H9 (cell line): ENCODE data around the gene UPP1. TPM values are rescaled to one million over a fixed set of nuclear protein-coding genes. Genes with fewer than 3 reads are reported as not detected.
A peak's percentile ranks its signal among the peaks of the same experiment; 100 is the strongest.

Experiments
- DNase-seq: peaks from one replicate; pipeline ENCODE4 v3.0.0-alpha.2; 2017
- H2AFZ ChIP-seq: one replicate; pipeline ENCODE4 v1.6.1; 2013; ENCODE audit warnings: mild to moderate bottlenecking, low read length, control low read depth, moderate library complexity
- H2AK5ac ChIP-seq: 2 replicates; pipeline ENCODE4 v1.6.1; 2013; ENCODE audit warnings: low read length, control low read depth, mixed read lengths; ENCODE audit not compliant: insufficient read length
- H2BK120ac ChIP-seq: one replicate; pipeline ENCODE4 v1.6.1; 2013; ENCODE audit warnings: low read depth, mild to moderate bottlenecking, low read length, control low read depth, inconsistent platforms; ENCODE audit not compliant: poor library complexity, severe bottlenecking
- H2BK12ac ChIP-seq: 2 replicates; pipeline ENCODE4 v1.6.1; 2013; ENCODE audit warnings: low read length, control low read depth, mixed read lengths, low read depth; ENCODE audit not compliant: insufficient read length
- H2BK15ac ChIP-seq: 2 replicates; pipeline ENCODE4 v1.6.1; 2013; ENCODE audit warnings: low read depth, low read length, control low read depth
- H2BK20ac ChIP-seq: one replicate; pipeline ENCODE4 v1.6.1; 2013; ENCODE audit warnings: low read depth, mild to moderate bottlenecking, low read length, control low read depth, inconsistent platforms; ENCODE audit not compliant: poor library complexity, severe bottlenecking
- H2BK5ac ChIP-seq: 2 replicates; pipeline ENCODE4 v1.6.1; 2013; ENCODE audit warnings: low read length, control low read depth, mixed read lengths; ENCODE audit not compliant: insufficient read length
- H3K14ac ChIP-seq: 2 replicates; pipeline ENCODE4 v1.6.1; 2013; ENCODE audit warnings: low read length, control low read depth; ENCODE audit not compliant: insufficient read depth
- H3K18ac ChIP-seq: 2 replicates; pipeline ENCODE4 v1.6.1; 2013; ENCODE audit warnings: low read depth, mild to moderate bottlenecking, mixed read lengths, low read length, control low read depth; ENCODE audit not compliant: insufficient read length
- H3K23ac ChIP-seq: 2 replicates; pipeline ENCODE4 v1.6.1; 2013; ENCODE audit warnings: low read length, control low read depth, mixed read lengths, low read depth; ENCODE audit not compliant: insufficient read length
- H3K23me2 ChIP-seq: 2 replicates; pipeline ENCODE4 v1.6.1; 2013; ENCODE audit warnings: low read depth, mild to moderate bottlenecking, mixed read lengths, low read length, control low read depth; ENCODE audit not compliant: insufficient read length, poor library complexity, severe bottlenecking
- H3K27ac ChIP-seq: 2 replicates; pipeline ENCODE4 v1.5.1; 2013; ENCODE audit warnings: low read length, control low read depth, mixed read lengths, low read depth; ENCODE audit not compliant: insufficient read length
- H3K27me3 ChIP-seq: 2 replicates; pipeline ENCODE4 v1.6.1; 2013; ENCODE audit warnings: low read length, control low read depth, inconsistent platforms; ENCODE audit not compliant: insufficient read depth
- H3K4ac ChIP-seq: 2 replicates; pipeline ENCODE4 v1.6.1; 2013; ENCODE audit warnings: low read depth, mild to moderate bottlenecking, control low read depth, inconsistent platforms, low read length, moderate library complexity
- H3K4me1 ChIP-seq: 2 replicates; pipeline ENCODE4 v1.6.1; 2013; ENCODE audit warnings: low read length, control low read depth, inconsistent platforms; ENCODE audit not compliant: insufficient read depth
- H3K4me2 ChIP-seq: 2 replicates; pipeline ENCODE4 v1.6.1; 2013; ENCODE audit warnings: low read length, control low read depth, mixed read lengths; ENCODE audit not compliant: insufficient read length, insufficient read depth
- H3K56ac ChIP-seq: 2 replicates; pipeline ENCODE4 v1.6.1; 2013; ENCODE audit warnings: low read depth, mild to moderate bottlenecking, mixed read lengths, low read length, control low read depth; ENCODE audit not compliant: insufficient read length
- H3K79me1 ChIP-seq: 2 replicates; pipeline ENCODE4 v1.6.1; 2013; ENCODE audit warnings: low read depth, mild to moderate bottlenecking, moderate library complexity, low read length, control low read depth, inconsistent platforms; ENCODE audit not compliant: insufficient read depth, poor library complexity, severe bottlenecking
- H3K79me2 ChIP-seq: 2 replicates; pipeline ENCODE4 v1.6.1; 2013; ENCODE audit warnings: low read length, control low read depth, inconsistent platforms; ENCODE audit not compliant: insufficient read depth
- H3K9ac ChIP-seq: 2 replicates; pipeline ENCODE4 v1.6.1; 2013; ENCODE audit warnings: low read length, control low read depth, mixed read lengths; ENCODE audit not compliant: insufficient read length; ENCODE audit errors: extremely low read depth
- H3K9me3 ChIP-seq: one replicate; pipeline ENCODE4 v1.6.1; 2013; ENCODE audit warnings: low read depth, low read length, inconsistent platforms; ENCODE audit not compliant: control insufficient read depth
- H3T11ph ChIP-seq: one replicate; pipeline ENCODE4 v1.6.1; 2013; ENCODE audit warnings: mild to moderate bottlenecking, low read length, control low read depth, inconsistent platforms
- H4K20me1 ChIP-seq: one replicate; pipeline ENCODE4 v1.6.1; 2013; ENCODE audit not compliant: control insufficient read depth, insufficient read length, insufficient read depth
- H4K5ac ChIP-seq: 2 replicates; pipeline ENCODE4 v1.6.1; 2013; ENCODE audit warnings: low read depth, mild to moderate bottlenecking, mixed read lengths, low read length, control low read depth; ENCODE audit not compliant: insufficient read length
- H4K8ac ChIP-seq: replicated peaks from 2 replicates; pipeline ENCODE4 v1.6.1; 2013; ENCODE audit warnings: low read length, control low read depth, mixed read lengths, low read depth; ENCODE audit not compliant: insufficient read length
- H4K91ac ChIP-seq: 2 replicates; pipeline ENCODE4 v1.6.1; 2013; ENCODE audit warnings: low read depth, mild to moderate bottlenecking, moderate library complexity, mixed read lengths, low read length, control low read depth; ENCODE audit not compliant: insufficient read length
- H3K27ac Mint-ChIP-seq, 3 experiments: 2 replicates in 2 of 3; 3 replicates in 1 of 3; pipeline ENCODE4 v1.8.0; 2020 to 2021; ENCODE audit warnings: mixed read lengths in 3 of 3, mild to moderate bottlenecking in 1 of 3, moderate library complexity in 1 of 3
- H3K27me3 Mint-ChIP-seq: 2 replicates; pipeline ENCODE4 v1.8.0; 2021; ENCODE audit warnings: low read depth, mild to moderate bottlenecking, moderate library complexity, mixed read lengths
- H3K36me3 Mint-ChIP-seq, 3 experiments: 2 replicates in 2 of 3; 3 replicates in 1 of 3; pipeline ENCODE4 v1.8.0; 2020 to 2021; ENCODE audit warnings: low read depth in 3 of 3, mixed read lengths in 3 of 3; ENCODE audit not compliant: insufficient read depth in 1 of 3
- H3K4me1 Mint-ChIP-seq, 2 experiments: 2 replicates each; pipeline ENCODE4 v1.8.0; 2020; ENCODE audit warnings: mixed read lengths in 2 of 2
- H3K4me3 Mint-ChIP-seq, 2 experiments: 2 replicates in 1 of 2; 3 replicates in 1 of 2; pipeline ENCODE4 v1.8.0; 2020 to 2021; ENCODE audit warnings: mild to moderate bottlenecking in 2 of 2, mixed read lengths in 2 of 2, moderate library complexity in 1 of 2
- H3K9me3 Mint-ChIP-seq, 2 experiments: 2 replicates in 1 of 2; 3 replicates in 1 of 2; pipeline ENCODE4 v1.8.0; 2020; ENCODE audit warnings: mild to moderate bottlenecking in 2 of 2, mixed read lengths in 2 of 2, moderate library complexity in 1 of 2
- WGBS: extraction: QIAGEN DNeasy Blood & Tissue Kit; methylation state at CpG from one replicate; pipeline ENCODE4 v1.1.7; 2013; ENCODE audit warnings: missing lambda C conversion rate, low lambda C conversion rate, mixed read lengths; ENCODE audit not compliant: insufficient read length; ENCODE audit errors: extremely low coverage; 5-methylcytosine and 5-hydroxymethylcytosine counted together
- total RNA-seq: library from RNA; stranded (reverse); gene quantifications from 2 replicates; pipeline ENCODE4 v1.2.1, GENCODE V29; 2021
- TF ChIP-seq, protein P1 (sequence below): fragments of 200-600 bp; sonication (generic); conservative IDR thresholded peaks from 3 replicates; pipeline ENCODE4 v1.8.0; 2021; ENCODE audit warnings: antibody characterized with exemption, mild to moderate bottlenecking

UPP1 gene
- total RNA-seq, 1 experiment from 2014 or later: 34.2 TPM

DNA sequence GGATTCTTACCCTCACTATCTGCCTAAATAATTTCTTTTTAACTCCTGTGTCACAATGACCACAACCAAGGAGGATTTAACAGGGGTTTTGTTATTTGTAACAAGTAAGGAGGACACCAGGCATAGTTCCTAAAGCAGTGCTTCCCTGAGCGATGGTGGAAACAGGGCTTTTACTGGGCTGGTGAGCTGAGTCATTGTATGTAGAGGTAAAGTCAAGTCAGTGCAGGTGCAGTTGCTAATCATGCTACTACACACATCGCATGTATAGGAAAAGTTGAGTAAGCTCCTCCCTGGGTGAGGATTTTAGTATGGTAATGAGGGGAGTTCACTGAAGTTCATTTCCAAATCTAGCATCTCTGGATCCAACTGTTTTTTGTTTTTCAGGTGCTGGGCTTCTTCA is 59.2 kb downstream of the UPP1 start:
- Mint-ChIP-seq H3K27me3 (no peaks in the 10 kb centered on the region), H3K27ac (0 out of 7 replicates have a peak overlapping the region, but pooled peaks of 1 of the 3 experiments have one; percentile 17), H3K9me3 (peaks cover 5 to 14% of the 10 kb centered on the region in 2 experiments), H3K36me3 (peaks cover 0 to 11% (median 10%) of the 10 kb centered on the region in 3 experiments; a peak in 5 of 7 replicates), H3K4me3 (no peak overlapping the region), H3K4me1 (peaks cover 27 to 49% of the 10 kb centered on the region in 2 experiments)
- TF ChIP-seq, protein P1, sequence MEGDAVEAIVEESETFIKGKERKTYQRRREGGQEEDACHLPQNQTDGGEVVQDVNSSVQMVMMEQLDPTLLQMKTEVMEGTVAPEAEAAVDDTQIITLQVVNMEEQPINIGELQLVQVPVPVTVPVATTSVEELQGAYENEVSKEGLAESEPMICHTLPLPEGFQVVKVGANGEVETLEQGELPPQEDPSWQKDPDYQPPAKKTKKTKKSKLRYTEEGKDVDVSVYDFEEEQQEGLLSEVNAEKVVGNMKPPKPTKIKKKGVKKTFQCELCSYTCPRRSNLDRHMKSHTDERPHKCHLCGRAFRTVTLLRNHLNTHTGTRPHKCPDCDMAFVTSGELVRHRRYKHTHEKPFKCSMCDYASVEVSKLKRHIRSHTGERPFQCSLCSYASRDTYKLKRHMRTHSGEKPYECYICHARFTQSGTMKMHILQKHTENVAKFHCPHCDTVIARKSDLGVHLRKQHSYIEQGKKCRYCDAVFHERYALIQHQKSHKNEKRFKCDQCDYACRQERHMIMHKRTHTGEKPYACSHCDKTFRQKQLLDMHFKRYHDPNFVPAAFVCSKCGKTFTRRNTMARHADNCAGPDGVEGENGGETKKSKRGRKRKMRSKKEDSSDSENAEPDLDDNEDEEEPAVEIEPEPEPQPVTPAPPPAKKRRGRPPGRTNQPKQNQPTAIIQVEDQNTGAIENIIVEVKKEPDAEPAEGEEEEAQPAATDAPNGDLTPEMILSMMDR: no peak
- Histone ChIP-seq H2BK5ac (no peak overlapping the region), H4K20me1 (no peaks in the 10 kb centered on the region), H3T11ph (no peak overlapping the region), H2BK120ac (no peak overlapping the region), H3K4me2 (no peak overlapping the region), H3K27me3 (no peaks in the 10 kb centered on the region), H3K27ac (no peak overlapping the region), H3K23me2 (no peaks in the 10 kb centered on the region), H3K56ac (no peak overlapping the region), H3K9me3 (no peaks in the 10 kb centered on the region), H2AK5ac (no peak overlapping the region), H4K5ac (no peak overlapping the region), H2BK20ac (no peak overlapping the region), H2BK12ac (no peak overlapping the region), H4K8ac (no peak overlapping the region), H3K4ac (no peak overlapping the region), H2AFZ (no peak overlapping the region), H3K23ac (no peak overlapping the region), H2BK15ac (no peak overlapping the region), H4K91ac (no peak overlapping the region), H3K79me2 (no peaks in the 10 kb centered on the region), H3K14ac (no peak overlapping the region), H3K9ac (no peak overlapping the region), H3K4me1 (peaks cover 4% of the 10 kb centered on the region; the same call in 1 of the 2 replicates), H3K79me1 (no peaks in the 10 kb centered on the region), H3K18ac (no peak overlapping the region)
- no peak for DNase-seq
- WGBS: no CpG with 5 or more reads among the region's 2 CpGs
